C4-2B (cell line): ENCODE data around the gene FOXRED2.

ENCODE experiments used
- H3K27ac ChIP-seq: fragments of 450-650 bp; 2 replicates; pipeline ENCODE4 v1.5.1; 2017
- CTCF ChIP-seq: fragments of 450-650 bp; conservative IDR thresholded peaks from 2 replicates; pipeline ENCODE4 v1.5.1; 2017; ENCODE audit warnings: mild to moderate bottlenecking
- ZFX ChIP-seq: fragments of 450-650 bp; IDR thresholded peaks from 2 replicates; pipeline ENCODE4 v1.6.1; 2017

Gene FOXRED2

GRCh38 chr22:36497910-36498665 is 8.8 kb downstream of the FOXRED2 start:
- H3K27ac ChIP-seq: no peak overlapping the region
- no peak for TF ChIP-seq ZFX
- TF ChIP-seq CTCF: no peak

- TF ChIP-seq ZFX: no peak
- TF ChIP-seq CTCF: no peak
- no peak overlapping the region for H3K27ac ChIP-seq
Observed at GRCh38 chr22:36493690-36494110, 13.1 kb downstream of the FOXRED2 start.

GRCh38 chr22:36492109-36492508 is 14.7 kb downstream of the FOXRED2 start:
- no peak for TF ChIP-seq CTCF
- TF ChIP-seq ZFX: no peak
- no peak overlapping the region for H3K27ac ChIP-seq

- TF ChIP-seq ZFX (no peak), CTCF (no peak)
- no peak overlapping the region for H3K27ac ChIP-seq
Observed at GRCh38 chr22:36491155-36491554, 15.7 kb downstream of the FOXRED2 start.

GRCh38 chr22:36486619-36487384 is 20.0 kb downstream of the FOXRED2 start:
- no peak; the same call in 1 of the 2 replicates for TF ChIP-seq CTCF
- no peak for TF ChIP-seq ZFX
- H3K27ac ChIP-seq: no peak overlapping the region

- H3K27ac ChIP-seq: peak within 1 kb of the TSS; percentile 97
- TF ChIP-seq CTCF (no peak), ZFX (no peak)
Observed at GRCh38 chr22:36481393-36482168, 25.3 kb downstream of the FOXRED2 start, which contains the start of gene TXN2. Gene TXN2 (minus strand): TSS chr22:36481640. CDS start chr22:36480837, 803 bp downstream.
